ENCODE measurements around the gene LAMA3.

- TF ChIP-seq EP300 (IDR thresholded peaks at IDR 0.05): no peak
- TF ChIP-seq POLR2AphosphoS5 (IDR thresholded peaks at IDR 0.05): no peak
Measured at GRCh38 chr18:23743733-23744333, 54.6 kb downstream of the LAMA3 start.
